ENCODE data around the gene U2SURP.

U2SURP gene

GRCh38 chr3:142992323-142992722, 9.0 kb upstream of the U2SURP start:
- TF ChIP-seq CTCF (conservative IDR thresholded peaks at IDR 0.05; ENCODE audit: low read depth, low read length) = no peak
- no peaks in the 10 kb centered on the region for H4K20me1 ChIP-seq (ENCODE audit: insufficient read depth)
- H3K27me3 ChIP-seq (ENCODE audit: insufficient read depth, low read depth) = no peaks in the 10 kb centered on the region
- H3K4me1 ChIP-seq (ENCODE audit: low read depth, poor library complexity, severe bottlenecking) = peaks cover 24% of the 10 kb centered on the region
- no peaks in the 10 kb centered on the region for H3K36me3 ChIP-seq (ENCODE audit: insufficient read depth)
- H3K9ac ChIP-seq = no peak overlapping the region
- H3K4me3 ChIP-seq (IDR thresholded peaks at IDR 0.05; ENCODE audit: insufficient read depth, low read depth, low read length) = no peak overlapping the region
- H3K79me2 ChIP-seq (ENCODE audit: insufficient read depth, low read depth) = no peaks in the 10 kb centered on the region
- no peak overlapping the region for H3K27ac ChIP-seq
- no peak overlapping the region for H2AFZ ChIP-seq (ENCODE audit: low read depth)
- no peak overlapping the region for H3K4me2 ChIP-seq

GRCh38 chr3:142993958-142994442, 7.4 kb upstream of the U2SURP start:
- no peak overlapping the region for H3K4me2 ChIP-seq
- H3K4me3 ChIP-seq (IDR thresholded peaks at IDR 0.05; ENCODE audit: insufficient read depth, low read depth, low read length) = no peak overlapping the region
- TF ChIP-seq CTCF (conservative IDR thresholded peaks at IDR 0.05; ENCODE audit: low read depth, low read length) = peak; percentile 94
- H3K27me3 ChIP-seq (ENCODE audit: insufficient read depth, low read depth) = no peaks in the 10 kb centered on the region
- no peak overlapping the region for H2AFZ ChIP-seq (ENCODE audit: low read depth)
- no peaks in the 10 kb centered on the region for H4K20me1 ChIP-seq (ENCODE audit: insufficient read depth)
- H3K27ac ChIP-seq = no peak overlapping the region
- H3K36me3 ChIP-seq (ENCODE audit: insufficient read depth) = no peaks in the 10 kb centered on the region
- H3K9ac ChIP-seq = no peak overlapping the region
- H3K4me1 ChIP-seq (ENCODE audit: low read depth, poor library complexity, severe bottlenecking) = peaks cover 14% of the 10 kb centered on the region
- no peaks in the 10 kb centered on the region for H3K79me2 ChIP-seq (ENCODE audit: insufficient read depth, low read depth)

GRCh38 chr3:142997330-142997729, 4.0 kb upstream of the U2SURP start:
- no peaks in the 10 kb centered on the region for H3K27me3 ChIP-seq (ENCODE audit: insufficient read depth, low read depth)
- TF ChIP-seq CTCF (conservative IDR thresholded peaks at IDR 0.05; ENCODE audit: low read depth, low read length) = no peak
- H4K20me1 ChIP-seq (ENCODE audit: insufficient read depth) = no peaks in the 10 kb centered on the region
- H2AFZ ChIP-seq (ENCODE audit: low read depth) = no peak overlapping the region
- no peaks in the 10 kb centered on the region for H3K36me3 ChIP-seq (ENCODE audit: insufficient read depth)
- peaks cover 10% of the 10 kb centered on the region for H3K4me1 ChIP-seq (ENCODE audit: low read depth, poor library complexity, severe bottlenecking)
- no peak overlapping the region for H3K4me2 ChIP-seq
- H3K27ac ChIP-seq = no peak overlapping the region
- no peak overlapping the region for H3K4me3 ChIP-seq (IDR thresholded peaks at IDR 0.05; ENCODE audit: insufficient read depth, low read depth, low read length)
- H3K79me2 ChIP-seq (ENCODE audit: insufficient read depth, low read depth) = peaks cover 10% of the 10 kb centered on the region
- H3K9ac ChIP-seq = no peak overlapping the region

GRCh38 chr3:142998439-142998838, 2.9 kb upstream of the U2SURP start:
- peaks cover 15% of the 10 kb centered on the region for H3K4me1 ChIP-seq (ENCODE audit: low read depth, poor library complexity, severe bottlenecking)
- H4K20me1 ChIP-seq (ENCODE audit: insufficient read depth) = no peaks in the 10 kb centered on the region
- peaks cover 21% of the 10 kb centered on the region for H3K79me2 ChIP-seq (ENCODE audit: insufficient read depth, low read depth)
- no peaks in the 10 kb centered on the region for H3K36me3 ChIP-seq (ENCODE audit: insufficient read depth)
- no peaks in the 10 kb centered on the region for H3K27me3 ChIP-seq (ENCODE audit: insufficient read depth, low read depth)
- no peak for TF ChIP-seq CTCF (conservative IDR thresholded peaks at IDR 0.05; ENCODE audit: low read depth, low read length)
- H3K4me3 ChIP-seq (IDR thresholded peaks at IDR 0.05; ENCODE audit: insufficient read depth, low read depth, low read length) = no peak overlapping the region
- no peak overlapping the region for H3K9ac ChIP-seq
- H2AFZ ChIP-seq (ENCODE audit: low read depth) = no peak overlapping the region
- H3K27ac ChIP-seq = no peak overlapping the region
- H3K4me2 ChIP-seq = no peak overlapping the region
